GM19023 (cell line): ENCODE measurements around the gene RFK.

Experiments used
- ATAC-seq: cut with Tn5 transposase; IDR thresholded peaks from one replicate; pipeline ENCODE4 v1.9.1; 2021; ENCODE audit warnings: mild to moderate bottlenecking, moderate library complexity; ENCODE audit not compliant: unreplicated experiment

The RFK gene

DNA sequence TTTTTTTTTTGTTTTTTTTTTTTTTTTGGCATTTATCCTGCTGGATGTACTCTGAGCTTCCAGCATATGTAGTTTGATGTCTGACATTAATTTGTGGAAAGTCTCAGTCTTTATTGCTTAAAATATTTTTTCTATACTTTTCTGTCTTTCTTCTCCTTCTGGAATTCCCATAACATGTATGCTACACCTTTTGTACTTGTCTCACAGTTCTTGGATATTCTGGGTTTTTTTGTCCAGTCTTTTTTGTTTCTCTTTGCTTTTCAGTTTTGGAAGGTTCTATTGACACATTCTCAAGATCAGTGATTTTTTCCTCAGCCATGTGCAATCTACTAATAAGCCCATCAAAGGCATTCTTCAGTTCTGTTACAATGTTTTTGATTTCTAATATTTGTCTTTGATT lies 19.4 kb upstream of the RFK start:
- no peak for ATAC-seq

DNA sequence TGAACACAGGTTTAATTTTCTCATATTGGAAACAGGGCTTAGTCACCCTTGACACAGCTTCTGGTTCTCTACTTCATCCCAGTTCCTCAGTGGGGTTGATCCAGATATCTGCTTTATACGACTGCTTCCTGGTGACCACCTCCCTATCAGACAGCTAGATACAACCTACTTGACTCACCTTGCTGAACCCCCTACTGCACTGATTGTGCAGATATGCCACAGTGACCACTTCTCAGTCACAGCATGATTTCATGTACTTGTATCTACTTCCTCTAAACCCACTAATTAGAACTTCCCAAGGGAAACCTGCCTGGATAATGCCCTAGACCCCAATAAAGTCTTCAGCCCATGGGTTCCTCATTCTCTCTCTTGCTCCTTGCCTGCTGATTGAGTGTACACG lies 18.4 kb upstream of the RFK start:
- no peak for ATAC-seq

DNA sequence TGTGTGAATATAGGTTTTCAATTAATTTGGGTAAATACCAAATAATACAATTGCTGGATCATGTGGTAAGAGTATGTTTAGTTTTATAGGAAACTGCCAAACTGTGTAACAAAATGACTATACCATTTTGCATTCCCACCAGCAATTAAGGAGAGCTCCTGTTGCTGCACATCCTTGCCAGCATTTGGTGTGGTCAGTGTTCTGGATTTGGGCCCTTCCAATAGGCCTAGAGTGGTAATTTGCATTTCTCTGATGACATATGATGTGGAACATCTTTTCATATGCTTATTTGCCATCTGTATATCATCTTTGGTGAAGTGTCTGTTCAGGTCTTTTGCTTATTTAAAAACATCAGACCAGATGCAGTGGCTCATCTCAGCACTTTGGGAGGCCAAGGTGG lies 11.6 kb upstream of the RFK start:
- ATAC-seq, result no peak

DNA sequence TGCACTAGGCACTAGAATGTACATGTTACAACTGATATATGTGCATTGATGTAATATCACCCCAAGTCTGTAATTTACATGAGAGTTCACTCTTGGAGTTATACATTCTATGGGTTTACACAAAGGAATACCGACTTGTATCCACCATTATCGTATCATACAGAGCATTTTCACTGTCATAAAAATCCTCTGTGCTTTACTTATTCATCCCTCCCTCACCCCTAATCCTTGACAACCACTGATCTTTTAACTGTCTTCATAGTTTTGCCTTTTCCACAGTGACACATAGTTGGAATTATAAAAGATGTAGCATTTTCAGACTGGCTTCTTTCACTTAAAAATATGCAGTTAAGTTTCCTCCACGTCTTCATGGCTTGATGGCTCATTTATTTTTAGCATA lies 11.1 kb upstream of the RFK start:
- ATAC-seq, result no peak

DNA sequence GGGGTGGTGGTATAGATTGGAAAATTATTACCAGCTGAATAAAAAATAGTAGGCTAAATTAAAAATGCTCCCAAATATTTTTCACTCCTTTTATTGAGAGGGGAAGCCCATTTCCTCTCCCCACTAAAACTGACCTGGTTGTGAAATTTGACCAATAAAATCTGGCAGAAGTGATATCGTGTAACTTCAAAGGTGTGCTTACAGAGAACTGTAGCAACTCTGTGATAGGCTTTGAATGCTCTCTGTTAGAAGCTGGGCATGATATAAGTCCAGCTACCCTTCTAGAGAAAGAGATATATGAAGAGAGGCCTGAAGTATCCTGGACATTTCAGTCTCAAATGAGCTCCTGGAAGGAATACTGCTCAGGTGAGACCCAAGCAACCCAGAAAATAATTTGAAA lies 10.2 kb upstream of the RFK start:
- no peak for ATAC-seq

DNA sequence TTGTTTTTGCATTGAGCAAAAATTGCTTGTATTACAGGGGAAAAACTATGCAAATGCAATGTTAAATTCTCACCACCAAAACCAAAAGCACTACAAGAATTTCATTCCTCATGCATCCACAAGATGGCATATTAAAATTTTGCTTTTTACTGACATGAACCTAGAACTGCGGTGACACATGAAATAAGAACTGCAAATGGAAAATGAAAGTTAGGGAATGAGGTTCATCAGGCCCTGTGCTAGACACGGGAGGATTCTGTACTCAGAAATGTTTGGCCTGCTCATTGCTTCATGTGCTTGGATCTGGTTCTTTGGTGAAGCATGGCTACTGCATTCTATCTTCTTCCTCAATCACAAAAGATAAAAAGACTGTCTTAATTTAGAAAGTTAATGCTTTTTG lies 9.1 kb upstream of the RFK start:
- ATAC-seq, result peak; percentile 73

DNA sequence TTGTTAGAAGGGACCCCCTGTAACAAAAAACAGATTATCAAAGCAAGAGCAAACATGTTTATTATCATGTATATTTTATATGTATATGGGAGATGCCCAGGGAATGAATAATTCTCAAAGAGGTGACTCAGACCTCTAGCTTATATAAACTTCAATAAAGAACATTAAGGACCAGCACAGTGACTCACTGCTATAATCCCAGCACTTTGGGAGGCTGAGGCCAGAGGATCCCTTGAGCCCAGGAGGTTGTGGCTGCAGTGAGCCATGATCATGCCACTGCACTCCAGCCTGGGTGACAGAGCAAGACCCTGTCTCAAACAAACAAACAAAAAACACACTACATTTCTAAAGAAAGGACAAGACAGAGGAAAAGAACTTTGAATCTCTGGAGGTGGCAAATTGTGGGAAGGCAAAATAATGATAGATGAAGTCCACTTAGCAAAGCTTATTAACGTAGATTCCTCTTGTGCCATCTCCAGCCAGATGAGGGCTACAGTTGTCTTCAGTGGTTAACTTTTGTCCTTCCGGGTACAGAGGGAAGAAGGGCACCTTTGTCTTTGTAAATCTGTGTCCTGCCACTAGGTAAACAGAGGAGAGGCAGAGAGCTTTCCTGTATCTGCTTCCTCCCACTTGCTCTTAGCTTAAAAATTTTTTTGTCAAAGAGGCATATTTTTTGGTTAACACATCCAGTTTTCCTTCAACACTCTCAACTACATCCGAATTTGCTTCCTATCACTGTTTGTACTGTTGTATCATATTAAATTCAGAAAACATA lies 7.5 kb upstream of the RFK start:
- ATAC-seq, result no peak

DNA sequence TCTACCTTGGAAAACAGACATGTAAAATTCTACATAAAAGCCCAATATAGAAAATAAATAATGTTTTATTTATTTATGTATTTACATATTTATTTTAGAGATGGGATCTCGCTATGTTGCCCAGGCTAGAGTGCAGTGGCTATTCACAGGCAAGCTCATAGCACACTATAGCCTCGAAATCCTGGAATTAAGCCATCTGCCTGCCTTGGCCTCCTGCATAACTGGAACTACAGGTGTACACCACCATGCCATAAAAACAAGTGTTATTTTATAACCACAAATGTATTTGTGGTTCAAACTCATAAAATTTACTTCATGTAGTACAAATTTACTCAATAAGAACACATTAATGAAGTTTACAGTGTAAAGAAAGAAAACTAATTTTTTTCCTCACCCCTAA lies 7.0 kb upstream of the RFK start:
- no peak for ATAC-seq

DNA sequence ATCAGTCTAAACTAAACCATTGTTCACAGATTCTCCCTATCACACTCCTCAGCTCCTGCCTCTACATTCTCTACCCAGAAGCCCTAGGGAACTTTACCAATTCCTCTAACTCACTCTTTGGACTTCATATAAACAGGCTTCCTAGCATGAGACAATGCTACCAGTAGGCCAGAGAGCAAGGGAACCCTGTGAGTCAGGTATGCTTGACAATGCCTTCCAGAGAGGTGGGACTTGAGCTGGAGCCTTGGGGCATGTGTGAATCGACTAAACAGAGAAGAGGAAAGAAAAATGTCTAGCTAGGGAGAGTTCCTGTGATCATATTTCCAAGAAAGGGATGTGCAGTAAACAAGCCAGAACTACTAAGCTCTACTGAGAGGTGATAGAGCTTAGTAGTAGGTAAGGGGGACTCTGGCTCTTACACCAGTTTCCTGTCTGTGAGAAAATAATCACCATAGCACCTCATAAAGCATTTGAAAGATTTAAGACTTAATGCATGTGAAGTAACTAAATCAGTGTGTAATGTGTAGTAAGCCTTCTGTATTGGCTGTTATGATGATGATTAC lies 6.4 kb upstream of the RFK start:
- ATAC-seq, result no peak

DNA sequence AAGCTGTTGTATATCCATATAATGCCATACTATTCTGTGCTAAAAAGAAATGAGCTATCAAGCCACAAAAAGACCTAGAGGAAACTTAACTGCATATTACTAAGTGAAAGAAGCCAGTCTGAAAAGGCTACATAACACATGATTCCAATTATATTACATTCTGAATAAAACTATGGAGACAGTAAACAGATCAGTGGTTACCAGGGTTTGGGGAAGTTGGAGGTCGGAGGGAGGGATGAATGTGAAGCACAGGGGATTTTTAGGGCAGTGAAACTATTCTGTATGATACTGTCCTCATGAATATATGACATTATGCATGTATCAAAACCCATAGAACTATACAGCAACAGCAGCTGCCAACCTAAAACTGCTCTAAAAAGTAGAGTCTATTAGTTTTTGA lies 5.6 kb upstream of the RFK start:
- no peak for ATAC-seq

DNA sequence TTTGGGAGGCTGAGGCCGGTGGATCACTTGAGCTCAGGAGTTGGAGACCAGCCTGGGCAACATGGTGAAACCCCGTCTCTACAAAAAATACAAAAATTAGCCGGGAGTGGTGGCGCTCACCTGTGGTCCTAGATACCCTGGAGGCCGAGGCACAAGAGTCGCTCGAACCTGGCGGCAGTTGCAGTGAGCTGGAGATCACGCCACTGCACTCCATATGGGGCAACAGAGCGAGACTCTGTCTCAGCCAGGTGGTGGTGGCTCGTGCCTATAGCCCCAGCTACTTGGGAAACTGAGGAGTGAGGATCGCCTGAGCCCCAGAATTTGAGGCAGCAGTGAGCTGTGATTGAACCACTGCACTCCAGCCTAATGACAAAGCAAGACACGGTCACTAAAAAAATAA lies 2.4 kb upstream of the RFK start:
- ATAC-seq, result no peak

DNA sequence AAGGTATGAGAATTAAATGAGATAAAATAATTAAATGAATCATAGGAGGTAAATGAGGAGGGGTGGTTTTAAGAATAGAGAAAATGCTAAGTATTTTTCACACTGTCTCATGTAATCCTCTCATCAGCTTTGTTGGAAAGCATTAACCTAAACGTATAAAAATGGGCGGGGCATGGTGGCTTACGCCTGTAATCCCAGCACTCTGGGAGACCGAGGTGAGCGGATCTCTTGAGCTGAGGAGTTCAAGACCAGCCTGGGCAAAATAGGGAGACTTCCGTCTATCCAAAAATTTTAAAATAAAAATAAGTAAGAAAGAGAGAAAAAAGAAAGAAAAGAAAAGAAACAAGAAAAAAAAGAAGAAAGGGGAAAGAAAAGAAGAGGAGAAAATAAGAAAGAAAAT lies 1.9 kb upstream of the RFK start:
- no peak for ATAC-seq

DNA sequence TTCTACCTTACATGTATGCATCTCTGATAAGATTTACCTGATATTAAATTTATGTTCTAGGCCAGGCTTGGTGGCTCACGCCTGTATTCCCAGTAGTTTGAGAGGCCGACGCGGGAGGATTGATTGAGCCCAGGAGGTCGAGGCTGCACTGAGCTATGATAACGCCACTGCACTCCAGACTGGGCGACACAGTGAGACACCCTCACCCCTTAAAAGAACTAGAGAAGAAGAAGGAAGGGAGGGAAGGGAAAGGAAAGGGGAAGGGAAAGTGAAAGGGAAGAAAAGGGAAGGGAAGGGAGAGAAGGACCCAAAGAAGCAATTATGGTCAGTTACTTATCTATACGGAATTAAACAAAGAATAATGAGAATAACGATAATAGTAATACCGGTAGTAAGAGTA lies 1.2 kb upstream of the RFK start:
- ATAC-seq, result no peak

DNA sequence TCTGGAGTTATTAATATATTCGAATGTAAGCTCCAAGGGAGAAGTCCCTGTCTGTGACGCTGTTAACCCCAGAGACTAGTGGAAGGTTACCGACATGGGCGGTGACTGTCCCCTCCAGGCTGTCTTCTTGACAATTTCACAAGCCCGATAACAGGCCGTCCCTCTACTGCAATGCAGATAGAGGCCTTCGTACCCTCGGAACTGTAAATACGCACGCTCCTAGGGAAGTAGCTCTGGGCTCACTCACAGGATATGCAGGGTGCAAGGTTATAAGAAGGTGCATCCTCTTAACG lies 680 bp upstream of the RFK start:
- ATAC-seq, result peak; percentile 44

DNA sequence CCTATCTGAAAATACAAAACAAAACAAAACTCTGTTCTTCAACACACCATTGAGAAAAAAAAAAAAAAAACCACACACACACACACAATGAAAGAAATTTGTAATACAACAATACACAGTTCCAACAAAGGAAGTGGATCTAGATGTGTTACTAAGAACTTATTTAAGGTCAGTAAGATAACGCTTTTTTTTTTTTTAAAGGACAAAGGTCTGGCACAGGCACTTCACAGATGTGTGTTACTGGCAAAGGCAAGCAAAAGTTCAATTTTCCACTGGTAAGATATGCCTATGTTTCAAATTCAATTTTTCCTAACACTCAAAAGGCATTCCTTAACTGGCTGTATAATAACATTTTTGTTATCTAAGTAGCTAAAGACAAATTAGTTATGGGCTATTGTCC lies 3.6 kb downstream of the RFK start:
- no peak for ATAC-seq

DNA sequence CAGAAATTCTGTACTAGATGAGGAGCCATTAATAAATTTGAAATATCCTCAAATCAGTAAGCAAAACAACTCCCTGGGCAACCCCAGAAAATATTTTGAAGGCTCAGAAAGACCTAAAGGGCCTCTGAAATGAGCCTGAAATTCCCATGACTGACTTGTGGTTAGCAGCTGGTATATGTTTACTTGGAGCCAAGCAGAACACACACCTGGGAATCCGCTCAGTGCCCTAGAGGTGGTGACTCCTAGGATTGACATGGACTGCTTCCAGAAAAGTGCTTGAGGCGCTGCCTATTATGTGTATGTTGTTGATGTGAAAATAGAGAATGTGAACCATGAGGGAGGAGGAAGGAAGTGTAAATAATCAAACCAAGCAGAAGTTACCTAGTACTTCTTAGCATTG lies 14.7 kb downstream of the RFK start:
- no peak for ATAC-seq

DNA sequence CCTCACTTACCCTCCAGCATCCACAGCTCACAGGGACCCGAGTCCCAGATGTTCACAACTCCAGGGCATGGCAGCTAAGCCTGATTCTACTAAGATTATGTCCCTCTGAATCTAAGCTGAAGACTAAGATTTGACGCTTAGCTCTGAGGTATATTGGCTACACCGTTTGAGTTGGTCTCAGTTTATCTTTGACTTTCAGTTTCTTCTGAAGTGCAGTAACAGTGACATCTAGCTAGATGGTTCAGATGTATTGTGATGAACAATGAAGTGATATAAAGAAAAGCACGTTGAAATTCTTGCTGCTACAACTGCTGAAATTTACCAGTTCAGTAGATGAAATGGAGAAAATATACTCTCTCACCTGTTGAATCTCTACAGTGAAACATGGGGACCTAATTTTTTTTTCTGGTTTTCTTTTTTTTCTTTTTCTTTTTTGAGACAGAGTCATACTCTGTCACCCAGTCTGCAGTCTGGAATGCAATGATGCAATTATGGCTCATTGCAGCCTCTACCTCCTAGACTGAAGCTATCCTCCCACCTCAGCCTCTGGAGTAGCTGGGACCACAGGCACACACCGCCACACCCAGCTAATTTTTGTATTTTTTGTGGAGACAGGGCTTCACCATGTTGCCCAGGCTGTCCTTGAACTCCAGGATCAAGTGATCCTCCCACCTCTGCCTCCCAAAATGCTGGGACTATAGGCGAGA lies 15.7 kb downstream of the RFK start:
- no peak for ATAC-seq

DNA sequence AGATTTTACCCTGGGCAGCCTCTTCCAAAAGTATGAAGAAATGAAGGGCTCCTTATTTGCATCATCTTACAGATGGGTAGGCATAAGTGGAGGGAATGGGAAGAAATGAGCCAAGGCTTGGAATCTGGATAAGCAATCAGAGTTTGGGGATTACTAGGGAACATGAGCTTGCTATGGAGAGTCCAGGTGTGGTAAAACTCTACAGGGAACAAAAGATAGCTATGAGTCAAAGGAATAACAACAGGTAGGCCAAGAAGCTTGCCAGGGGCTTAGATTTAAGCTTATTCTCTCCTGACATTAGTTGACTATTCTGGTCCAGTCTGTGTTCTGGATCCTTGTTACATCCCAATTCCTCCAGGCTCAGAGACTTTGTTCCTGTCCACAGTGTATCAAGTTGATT lies 16.4 kb downstream of the RFK start:
- ATAC-seq, result no peak

DNA sequence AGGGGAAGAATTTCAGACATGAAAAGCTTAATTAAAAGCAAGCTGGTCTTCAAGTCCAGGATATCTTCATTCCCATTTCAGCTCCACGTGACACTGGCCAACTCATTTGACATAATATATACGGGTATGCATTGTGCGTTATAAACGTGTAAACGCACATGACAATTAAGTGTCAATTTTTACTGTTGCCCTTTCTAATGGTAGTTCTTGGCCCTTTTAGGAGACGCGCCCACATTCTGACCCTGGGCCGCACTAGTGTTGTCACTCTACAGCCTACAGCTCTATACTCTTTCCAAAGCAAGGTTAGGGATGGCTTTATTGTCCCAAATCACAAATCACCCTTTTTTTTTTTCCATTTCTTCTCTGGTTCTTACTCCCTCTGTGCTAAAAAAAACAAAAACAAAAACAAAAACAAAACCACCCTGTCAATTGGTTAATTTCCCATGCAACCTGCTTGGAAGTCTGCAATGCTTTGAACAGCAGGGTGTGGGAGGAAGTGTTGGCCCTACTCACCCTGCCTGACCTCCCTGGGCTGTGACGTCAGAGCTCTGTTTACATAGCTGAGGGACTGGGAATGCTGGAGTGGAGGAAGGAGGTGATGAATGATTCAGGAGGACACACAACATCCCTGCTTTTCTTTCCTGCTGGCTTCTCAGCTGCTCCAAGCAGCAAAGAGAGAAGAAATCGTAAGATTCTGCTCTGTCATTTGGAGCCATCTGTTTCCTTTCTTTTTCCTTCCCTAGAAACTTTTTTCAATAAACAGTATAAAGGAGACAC lies 19.3 kb downstream of the RFK start:
- no peak for ATAC-seq

DNA sequence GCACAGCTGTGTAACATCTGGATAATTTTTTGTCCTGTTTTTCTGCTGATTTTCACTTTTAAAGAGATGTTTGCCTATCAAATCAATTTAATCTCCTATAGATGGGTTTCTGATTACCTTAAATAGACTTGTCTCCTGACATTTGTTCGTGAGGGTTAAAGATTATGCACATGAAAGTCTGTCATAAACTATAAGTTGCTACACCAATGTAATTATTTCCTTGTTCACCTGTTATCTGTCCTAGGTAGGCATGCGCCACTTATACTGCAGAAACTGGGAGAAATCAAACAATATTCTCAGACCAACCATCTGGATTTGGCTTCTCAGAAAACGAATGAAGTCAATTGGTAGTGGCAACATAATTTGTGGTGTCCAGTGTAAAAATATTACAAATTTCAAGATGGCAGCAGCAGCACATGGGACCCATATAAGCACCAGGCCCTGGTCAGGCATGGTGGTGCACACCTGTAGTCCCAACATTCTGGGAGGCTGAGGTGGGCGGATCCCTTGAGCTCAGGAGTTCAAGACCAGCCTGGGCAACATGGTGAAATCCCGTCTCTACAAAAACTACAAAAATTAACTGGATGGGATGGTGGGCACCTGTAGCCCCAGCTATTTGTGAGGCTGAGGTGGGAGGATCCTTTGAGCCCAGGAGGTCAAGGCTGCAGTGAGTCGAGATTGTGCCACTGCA lies 20.3 kb downstream of the RFK start:
- no peak for ATAC-seq

DNA sequence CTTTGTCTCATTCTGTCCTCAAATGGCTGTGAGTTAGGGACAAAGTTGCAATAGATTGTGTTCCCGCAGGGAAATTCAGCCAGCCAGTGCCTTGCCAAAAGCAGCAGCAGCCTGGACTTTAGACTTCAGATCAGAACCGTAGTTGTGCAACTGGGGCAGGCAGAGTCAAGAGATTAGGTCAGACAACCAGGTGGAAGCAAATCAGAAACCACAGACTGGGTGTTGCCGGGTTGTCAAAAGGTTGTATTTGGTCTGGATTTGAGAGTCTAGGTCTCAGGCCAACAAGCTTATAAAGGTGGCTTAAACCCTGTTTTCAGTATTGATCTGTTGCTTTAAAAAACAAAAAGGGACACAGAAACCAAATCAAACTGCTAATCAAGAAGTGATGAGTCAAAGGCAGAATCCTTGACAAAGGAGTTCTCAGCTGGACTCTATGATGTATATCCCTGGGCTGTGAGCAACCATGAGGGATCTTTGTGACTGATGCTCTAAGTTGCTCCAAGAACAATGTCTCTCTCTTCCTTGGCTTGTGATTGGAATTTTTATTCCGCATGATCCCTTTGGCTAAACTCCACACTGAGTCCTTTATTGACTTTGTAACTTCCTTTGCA lies 20.9 kb downstream of the RFK start:
- ATAC-seq, result no peak
